ENCODE measurements around the gene DCTPP1. TPM values are rescaled to one million over a fixed set of nuclear protein-coding genes. Genes with fewer than 3 reads are reported as not detected.

DCTPP1 gene
- total and polyA plus RNA-seq, 2 of the 4 experiments (the other 2 are of a cell fraction) = 24.9 to 45.5 TPM

DNA sequence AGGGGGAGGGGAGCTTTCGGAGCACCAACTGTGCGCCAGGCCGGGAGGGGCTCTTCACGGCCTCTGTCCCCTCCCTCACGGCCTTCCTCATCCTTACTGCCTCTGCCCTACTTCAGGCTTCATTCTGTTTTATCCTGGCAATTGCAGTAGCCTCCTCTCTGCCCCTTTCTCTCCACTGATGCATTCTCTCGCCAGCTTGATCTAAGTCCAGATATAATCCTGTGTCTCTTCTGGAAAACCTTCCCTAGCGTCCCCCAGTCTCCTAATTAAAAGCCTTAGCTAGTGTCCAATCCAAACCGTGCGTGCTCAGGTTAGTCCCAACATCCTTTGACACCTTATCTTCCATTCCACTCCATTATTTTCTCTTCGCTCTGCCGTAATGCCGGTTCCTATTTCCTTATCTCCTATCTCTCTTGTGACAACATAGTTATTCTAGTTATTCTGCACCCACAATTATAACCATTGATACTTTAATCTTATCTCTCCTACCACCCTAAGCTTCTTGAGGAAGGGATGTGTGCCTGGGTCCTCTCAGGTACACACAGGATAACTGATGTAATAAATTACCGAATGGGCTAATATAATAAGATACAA is 33.7 kb downstream of the DCTPP1 start:
- dilution Hi-C loops (cut with HindIII; ENCODE audit: low sequenced_read_pairs, unreplicated experiment) = no loop called here
- H3K4me1 ChIP-seq (ENCODE audit: control insufficient read depth, insufficient read depth, low read length) = peaks cover 10% of the 10 kb centered on the region

More for the DNA sequence above, 33.7 kb downstream of the DCTPP1 start:
- BruUV-seq (replicated peaks) = no TSS peak
- H2BK20ac ChIP-seq (ENCODE audit: low read depth, low read length) = no peak overlapping the region
- no peaks in the 10 kb centered on the region for H3K9me3 ChIP-seq (ENCODE audit: control insufficient read depth, insufficient read depth, low read length)
- no peaks in the 10 kb centered on the region for H3K9me1 ChIP-seq (ENCODE audit: insufficient read depth, low read length)
- in situ Hi-C loops (cut with MboI; ENCODE audit: low sequenced_read_pairs) (no loop called here), intact Hi-C loops (cut with micrococcal nuclease) (loop anchor here (2.0 kb wide), 2 partner anchors 13 to 17 kb away; no protein-coding TSS in a partner anchor)
- no peaks in the 10 kb centered on the region for H4K20me1 ChIP-seq (ENCODE audit: insufficient read depth, low read length)
- peak overlapping the region; percentile 72 for H3K56ac ChIP-seq (ENCODE audit: extremely low read depth, insufficient read depth, low read length)
- H3K4ac ChIP-seq (ENCODE audit: low read depth, low read length) = peak overlapping the region; percentile 70
- peaks cover 12% of the 10 kb centered on the region; the same call in 1 of the 2 replicates for H3K36me3 ChIP-seq (ENCODE audit: control insufficient read depth, insufficient read depth, low read length)
- ChIA-PET POLR2A (ENCODE audit: unreplicated experiment) (interaction anchor here (0.5 to 1.3 kb wide), 3 partner anchors 11 to 321 kb away, joined by 3 to 7 read pairs (median 5); partner anchors contain the start of gene ZNF771), CTCF (interaction anchor here (1.0 kb wide), 1 partner anchor 25 kb away, joined by 3 read pairs; no protein-coding TSS in a partner anchor)
- peaks cover 0 to 52% of the 10 kb centered on the region in 2 experiments for H3K79me1 ChIP-seq (ENCODE audit: low read depth in 1 of 2, low read length in 2 of 2)
- H3K18ac ChIP-seq (ENCODE audit: low read depth, low read length) = no peak overlapping the region
- peak overlapping the region; percentile 83 for H2AK5ac ChIP-seq (ENCODE audit: low read depth, low read length)
- peak overlapping the region; percentile 49; the same call in 1 of the 2 replicates for H4K5ac ChIP-seq (ENCODE audit: low read depth, low read length)
- peak overlapping the region; percentile 80 for H3K14ac ChIP-seq (replicated peaks; ENCODE audit: low read depth, low read length)
- H3K23ac ChIP-seq (ENCODE audit: low read depth, low read length) = peak overlapping the region; percentile 97
- peak overlapping the region; percentile 98 for H2AFZ ChIP-seq (replicated peaks; ENCODE audit: low read length, poor library complexity)
- no peak overlapping the region for H2BK15ac ChIP-seq (ENCODE audit: low read depth, low read length)
- H3K9ac ChIP-seq (ENCODE audit: low read depth, low read length) = peak overlapping the region; percentile 73
- ATAC-seq (ENCODE audit: low read depth) (no peak; the same call in 1 of the 2 replicates), DNase-seq (no peak)
- H3K27me3 ChIP-seq (ENCODE audit: control insufficient read depth, insufficient read depth, low read length) = no peaks in the 10 kb centered on the region
- H4K91ac ChIP-seq (ENCODE audit: insufficient read depth, low read depth, low read length) = 0 out of 2 replicates have a peak overlapping the region, but pooled peaks have one; percentile 14
- TF ChIP-seq SMC3 (IDR thresholded peaks at IDR 0.05; ENCODE audit: low read depth, low read length) = no peak
- no peak for TF ChIP-seq USF2 (IDR thresholded peaks at IDR 0.05; ENCODE audit: low read depth, low read length)
- TF ChIP-seq FOS (IDR thresholded peaks at IDR 0.05; ENCODE audit: low read depth, low read length) = no peak
- no peak for TF ChIP-seq MAZ (IDR thresholded peaks at IDR 0.05; ENCODE audit: borderline replicate concordance, low read depth, low read length)
- no peak for TF ChIP-seq MXI1 (IDR thresholded peaks at IDR 0.05; ENCODE audit: borderline replicate concordance, low read depth, low read length)
- TF ChIP-seq, protein P1, sequence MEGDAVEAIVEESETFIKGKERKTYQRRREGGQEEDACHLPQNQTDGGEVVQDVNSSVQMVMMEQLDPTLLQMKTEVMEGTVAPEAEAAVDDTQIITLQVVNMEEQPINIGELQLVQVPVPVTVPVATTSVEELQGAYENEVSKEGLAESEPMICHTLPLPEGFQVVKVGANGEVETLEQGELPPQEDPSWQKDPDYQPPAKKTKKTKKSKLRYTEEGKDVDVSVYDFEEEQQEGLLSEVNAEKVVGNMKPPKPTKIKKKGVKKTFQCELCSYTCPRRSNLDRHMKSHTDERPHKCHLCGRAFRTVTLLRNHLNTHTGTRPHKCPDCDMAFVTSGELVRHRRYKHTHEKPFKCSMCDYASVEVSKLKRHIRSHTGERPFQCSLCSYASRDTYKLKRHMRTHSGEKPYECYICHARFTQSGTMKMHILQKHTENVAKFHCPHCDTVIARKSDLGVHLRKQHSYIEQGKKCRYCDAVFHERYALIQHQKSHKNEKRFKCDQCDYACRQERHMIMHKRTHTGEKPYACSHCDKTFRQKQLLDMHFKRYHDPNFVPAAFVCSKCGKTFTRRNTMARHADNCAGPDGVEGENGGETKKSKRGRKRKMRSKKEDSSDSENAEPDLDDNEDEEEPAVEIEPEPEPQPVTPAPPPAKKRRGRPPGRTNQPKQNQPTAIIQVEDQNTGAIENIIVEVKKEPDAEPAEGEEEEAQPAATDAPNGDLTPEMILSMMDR (conservative IDR thresholded peaks at IDR 0.05; ENCODE audit: low read depth, low read length) = no peak
- no peak for TF ChIP-seq CEBPB (IDR thresholded peaks at IDR 0.05; ENCODE audit: low read depth, low read length)
- no peak for TF ChIP-seq NFE2L2 (IDR thresholded peaks at IDR 0.05; ENCODE audit: low read depth, low read length)
- TF ChIP-seq BHLHE40 (IDR thresholded peaks at IDR 0.05; ENCODE audit: low read depth, low read length) = no peak
- WGBS, 2 experiments (ENCODE audit: extremely low coverage in 2 of 2, insufficient read length in 1 of 2) = 18% methylated on average over 7 of the region's 13 CpGs; no CpG with 5 or more reads in 1 of the 2 experiments
- peak overlapping the region; percentile 94 for H2AK9ac ChIP-seq (replicated peaks; ENCODE audit: low read depth, low read length, poor library complexity)
- H3K4me2 ChIP-seq (ENCODE audit: low read depth, low read length) = peak overlapping the region; percentile 92
- peak overlapping the region; percentile 2 for H2BK5ac ChIP-seq (ENCODE audit: low read depth, low read length, poor library complexity, severe bottlenecking)
- peak overlapping the region; percentile 70 for H3K27ac ChIP-seq (ENCODE audit: insufficient read depth, low read length)
- H2BK120ac ChIP-seq (ENCODE audit: low read depth, low read length) = no peak overlapping the region
- H4K8ac ChIP-seq (ENCODE audit: low read depth in 2 of 2, low read length in 2 of 2) = peak overlapping the region in 1 of 2 experiments; percentile 59; a peak in 2 of 4 replicates
- peak overlapping the region; percentile 95 for H3K4me3 ChIP-seq (ENCODE audit: insufficient read depth, low read depth, low read length)
